HL-60/S4 treated with retinoic acid at 250 ng/mL for 4 days and 3 days (cell line): ENCODE data around the gene BEND6.
"Not testable (repeated sequence)": the region's sequence is repeated elsewhere in the genome, so short reads cannot be mapped to it uniquely, and the experiment has no call there.

Experiments
- in situ Hi-C: fragments of 300-500 bp; cut with MboI; formaldehyde crosslinking; loops from 2 replicates; pipeline ENCODE4 v1.7.0; 2022; ENCODE audit warnings: low sequenced_read_pairs

Gene BEND6

DNA sequence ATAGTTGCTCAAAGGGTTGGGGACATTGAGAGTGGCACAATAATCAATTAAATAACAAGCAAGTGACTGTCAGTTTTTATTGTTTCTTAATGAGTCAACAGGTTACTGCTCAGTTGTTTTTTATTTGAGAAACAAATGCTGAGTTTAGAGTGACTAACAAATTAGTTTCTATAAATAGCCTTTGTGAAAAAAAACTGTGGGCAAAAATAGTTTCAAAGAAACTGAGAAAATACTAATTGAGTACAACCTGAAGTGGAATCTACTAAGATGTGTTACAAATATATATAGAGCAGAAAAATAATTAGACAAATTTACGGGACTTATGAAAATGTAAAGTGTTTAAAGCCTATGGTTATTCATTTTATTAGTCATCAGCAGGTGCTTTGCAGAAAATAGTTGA is 22.3 kb downstream of the BEND6 start:
- in situ Hi-C loops, result no loop called here

GRCh38 chr6:56978530-56978929 is 23.6 kb downstream of the BEND6 start:
- in situ Hi-C loops, result no loop called here

- in situ Hi-C loops, result no loop called here
These were observed 29.5 kb downstream of the BEND6 start for GRCh38 chr6:56984361-56984760.

DNA sequence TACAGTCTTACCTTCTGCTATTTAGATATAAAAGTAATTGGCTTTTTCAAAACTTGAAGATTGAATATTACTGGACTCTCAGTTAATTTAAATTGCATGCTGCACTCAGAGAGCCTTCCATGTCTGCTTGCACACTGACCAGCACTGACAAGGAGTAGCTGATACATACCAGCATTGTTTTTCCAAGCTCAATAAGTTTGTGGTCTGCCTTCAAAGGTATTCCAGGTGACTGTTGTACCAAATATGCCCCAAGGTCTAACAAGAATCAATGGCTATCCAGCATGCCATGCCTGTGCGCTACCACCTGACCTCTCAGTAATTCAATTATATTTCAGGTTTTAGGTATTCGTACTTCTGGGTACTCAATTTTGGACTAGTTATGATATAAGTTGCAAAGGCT is 30.0 kb downstream of the BEND6 start:
- in situ Hi-C loops, result no loop called here

DNA sequence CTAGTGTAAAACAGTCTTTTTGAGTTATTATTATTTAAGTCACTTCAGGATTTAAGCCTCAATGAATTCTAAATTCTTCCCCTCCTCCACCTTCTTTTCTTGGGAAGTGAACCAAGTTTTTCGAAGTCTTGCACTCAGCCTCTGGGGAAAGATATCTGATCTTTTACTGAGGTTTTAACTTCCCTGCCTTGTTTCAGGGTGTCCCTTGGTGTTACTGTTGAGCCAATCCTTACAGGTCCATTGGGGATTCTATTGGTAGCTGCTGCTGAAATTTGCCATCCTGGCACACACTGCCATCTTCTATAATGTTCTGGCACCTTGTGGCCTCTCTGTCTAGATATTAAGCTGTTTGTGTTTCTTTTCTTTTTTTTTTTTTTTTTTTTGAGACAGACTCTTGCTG is 31.7 kb downstream of the BEND6 start:
- in situ Hi-C loops, result no loop called here

GRCh38 chr6:56988145-56988544 is 33.2 kb downstream of the BEND6 start:
- in situ Hi-C loops, result no loop called here

DNA sequence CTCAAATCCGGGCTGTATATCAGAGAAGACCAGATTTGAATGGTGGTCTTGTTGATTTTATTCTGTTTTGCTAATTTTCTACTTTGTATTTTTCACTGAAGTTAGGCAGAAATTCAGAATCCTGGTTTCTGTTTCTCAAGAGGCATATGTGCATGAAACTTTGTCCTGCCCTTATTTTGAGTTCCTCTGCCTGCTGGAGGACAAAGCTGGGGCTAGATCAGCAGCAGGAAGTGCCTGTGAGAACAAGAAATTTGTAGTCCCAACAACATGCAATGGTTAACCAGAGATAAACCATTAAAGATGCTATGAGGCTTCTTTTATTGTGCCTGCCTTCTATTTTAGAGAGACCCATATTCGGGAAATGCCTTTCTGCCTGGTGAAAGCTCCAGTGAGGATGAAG is 37.1 kb downstream of the BEND6 start:
- in situ Hi-C loops, result no loop called here

- in situ Hi-C loops, result no loop called here
These were observed 37.8 kb downstream of the BEND6 start for GRCh38 chr6:56992703-56993102.

DNA sequence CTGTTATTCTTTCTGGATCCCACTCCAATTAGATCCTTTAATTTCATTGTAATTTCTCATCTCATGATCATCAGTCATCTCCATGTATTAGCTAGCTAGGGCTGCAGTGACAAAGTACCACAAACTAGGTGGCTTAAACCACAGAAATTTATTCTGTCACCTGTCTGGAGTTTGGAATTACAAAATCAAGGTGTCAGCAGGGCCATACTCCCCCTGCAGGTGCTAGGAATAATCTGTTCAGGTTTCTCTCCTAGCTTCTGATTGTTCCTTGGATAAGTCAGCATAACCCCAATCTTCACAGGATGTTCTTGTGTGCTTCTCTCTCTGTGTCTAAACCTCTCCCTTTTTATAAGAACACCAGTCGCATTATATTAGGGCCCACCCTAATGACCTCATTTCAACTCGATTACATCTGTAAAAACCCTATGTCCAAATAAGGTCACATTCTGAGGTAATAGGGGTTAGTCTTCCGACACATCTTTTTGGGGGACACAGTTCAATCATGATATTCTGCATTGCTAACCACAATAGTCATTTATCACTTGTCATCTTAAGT is 40.5 kb downstream of the BEND6 start:
- in situ Hi-C loops, result no loop called here

DNA sequence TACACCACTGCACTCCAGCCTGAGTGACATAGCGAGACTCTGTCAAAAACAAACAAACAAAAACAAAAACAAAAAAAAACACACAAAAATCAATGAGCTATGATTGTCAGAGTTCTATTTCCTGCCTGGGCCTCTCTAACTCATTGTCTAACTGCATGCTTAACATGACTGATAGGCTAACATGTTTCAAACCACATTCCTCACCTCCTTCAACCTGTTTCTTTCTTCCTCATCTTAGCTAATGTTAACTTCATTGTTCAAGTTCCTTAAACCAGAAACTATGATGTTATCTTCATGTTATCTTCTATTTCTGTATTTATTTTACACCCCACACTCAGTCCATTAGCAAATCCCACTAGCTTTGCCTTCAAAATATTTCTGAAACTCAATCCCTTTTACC is 41.5 kb downstream of the BEND6 start:
- in situ Hi-C loops, result no loop called here

- in situ Hi-C loops, result no loop called here
These were observed 44.1 kb downstream of the BEND6 start for GRCh38 chr6:56999049-56999448.

DNA sequence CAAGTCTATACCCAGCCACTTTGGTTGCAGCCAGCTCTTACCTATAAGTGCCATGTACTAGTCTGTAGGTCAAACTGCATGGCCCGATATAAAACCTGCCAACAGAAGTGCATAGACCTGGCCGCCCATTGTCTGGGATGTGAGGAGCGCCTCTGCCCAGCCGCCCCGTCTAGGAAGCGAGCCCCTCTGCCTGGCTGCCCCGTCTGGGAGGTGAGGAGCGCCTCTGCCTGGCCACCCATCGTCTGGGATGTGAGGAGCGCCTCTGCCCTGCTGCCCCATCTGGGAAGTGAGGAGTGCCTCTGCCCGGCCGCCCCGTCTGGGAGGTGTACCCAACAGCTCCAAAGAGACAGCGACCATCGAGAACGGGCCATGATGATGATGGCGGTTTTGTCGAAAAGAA is 44.8 kb downstream of the BEND6 start:
- in situ Hi-C loops, result not testable (repeated sequence)

GRCh38 chr6:57002197-57002596 is 47.3 kb downstream of the BEND6 start:
- in situ Hi-C loops, result no loop called here

GRCh38 chr6:57004292-57004691 is 49.4 kb downstream of the BEND6 start:
- in situ Hi-C loops, result no loop called here

GRCh38 chr6:57006101-57006500 is 51.2 kb downstream of the BEND6 start:
- in situ Hi-C loops, result no loop called here

GRCh38 chr6:57008069-57008468 is 53.2 kb downstream of the BEND6 start:
- in situ Hi-C loops, result not testable (repeated sequence)

DNA sequence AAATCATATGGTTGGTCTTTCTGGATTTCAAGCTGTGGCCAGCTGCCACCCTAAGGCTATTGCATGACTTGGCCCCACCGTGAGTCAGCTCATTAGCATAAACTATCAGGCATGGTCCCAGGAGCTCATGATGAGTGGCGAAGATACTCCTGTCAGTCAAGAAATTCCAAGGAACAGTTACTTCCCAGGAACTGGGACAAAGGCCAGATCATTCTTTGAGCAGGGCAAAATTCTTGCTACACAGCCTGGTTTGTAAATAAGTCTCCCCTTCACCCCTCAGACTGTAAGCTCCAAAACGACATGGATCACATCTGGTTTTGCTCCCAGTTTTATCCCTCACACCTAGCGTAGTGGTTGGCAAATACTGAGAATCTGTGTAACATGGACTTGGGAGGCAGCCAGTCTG is 58.6 kb downstream of the BEND6 start:
- in situ Hi-C loops, result no loop called here

GRCh38 chr6:57017069-57017468 is 62.2 kb downstream of the BEND6 start:
- in situ Hi-C loops, result no loop called here

GRCh38 chr6:57017841-57018240 is 62.9 kb downstream of the BEND6 start:
- in situ Hi-C loops, result no loop called here

DNA sequence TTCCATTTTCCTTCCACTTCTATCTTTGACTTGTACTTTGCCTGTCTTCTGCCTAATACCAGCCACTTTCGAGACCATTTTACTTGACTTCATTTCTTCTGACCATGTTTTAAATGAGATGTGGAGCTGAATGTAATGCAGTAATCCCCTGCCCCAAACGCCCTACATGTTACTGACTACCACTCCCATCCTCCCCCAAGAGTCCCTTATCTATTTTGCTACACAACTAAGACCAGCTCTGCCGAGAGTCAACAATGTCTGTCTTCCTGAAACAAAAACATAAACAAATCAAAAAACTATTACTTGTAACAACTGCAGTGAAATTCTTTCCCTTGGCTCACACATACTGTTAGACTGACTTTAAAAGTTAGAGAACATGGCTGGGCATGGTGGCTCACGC is 64.5 kb downstream of the BEND6 start:
- in situ Hi-C loops, result no loop called here

DNA sequence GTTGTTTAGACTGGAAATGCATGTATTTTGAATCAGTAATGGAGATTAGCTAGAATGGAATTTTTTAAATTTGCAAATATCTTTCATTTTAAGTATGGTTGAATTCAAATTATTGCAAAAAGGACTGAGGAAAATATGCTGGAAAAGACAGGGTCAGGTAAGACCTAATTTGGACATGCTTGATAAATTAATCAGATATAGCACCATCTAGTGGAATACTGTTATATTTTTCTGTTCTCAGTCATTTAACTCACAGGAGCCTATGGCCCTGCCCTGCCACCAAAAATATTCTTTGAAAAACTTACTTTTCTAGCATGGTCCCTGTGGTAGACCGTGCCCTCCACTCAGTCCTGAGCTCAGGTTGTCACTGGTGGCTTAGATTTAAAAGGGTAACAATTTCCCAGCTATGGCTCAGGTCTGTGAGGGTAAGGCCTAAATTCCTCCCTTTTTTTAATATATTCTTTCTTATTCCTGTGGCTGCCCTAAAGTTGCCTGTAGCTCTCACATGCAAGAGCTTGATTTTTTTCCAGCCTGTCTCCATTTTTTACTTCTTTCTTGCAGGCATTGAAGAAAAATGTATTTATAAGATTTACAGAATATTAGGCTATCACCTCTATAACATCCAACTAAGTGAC is 66.3 kb downstream of the BEND6 start:
- in situ Hi-C loops, result no loop called here

GRCh38 chr6:57024321-57024720 is 69.4 kb downstream of the BEND6 start:
- in situ Hi-C loops, result no loop called here

DNA sequence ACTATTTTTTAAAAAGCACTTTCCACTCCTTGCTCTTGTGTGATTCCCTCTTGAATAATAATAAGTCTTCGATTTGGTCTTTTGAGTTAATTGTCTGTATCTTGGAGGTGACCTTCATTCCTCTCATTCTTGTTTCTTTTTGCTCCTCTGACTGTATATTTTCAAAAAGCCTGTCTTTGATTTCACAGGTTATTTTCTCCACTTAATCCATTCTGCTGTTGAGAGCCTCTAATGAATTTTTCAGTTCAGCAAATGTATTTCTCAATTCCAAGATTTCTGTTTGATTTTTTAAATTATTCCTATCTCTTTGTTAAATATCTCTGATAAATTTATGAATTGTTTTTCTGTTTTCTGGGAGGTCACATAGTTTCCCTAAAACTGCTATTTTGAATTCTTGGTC is 69.9 kb downstream of the BEND6 start:
- in situ Hi-C loops, result loop anchor here (25.0 kb wide), 1 partner anchor 288 kb away; the partner anchor contains the start of gene PRIM2
